Measurements from ENCODE around the gene HRH3.
A peak's percentile ranks its signal among the peaks of the same experiment; 100 is the strongest.

The HRH3 gene

DNA sequence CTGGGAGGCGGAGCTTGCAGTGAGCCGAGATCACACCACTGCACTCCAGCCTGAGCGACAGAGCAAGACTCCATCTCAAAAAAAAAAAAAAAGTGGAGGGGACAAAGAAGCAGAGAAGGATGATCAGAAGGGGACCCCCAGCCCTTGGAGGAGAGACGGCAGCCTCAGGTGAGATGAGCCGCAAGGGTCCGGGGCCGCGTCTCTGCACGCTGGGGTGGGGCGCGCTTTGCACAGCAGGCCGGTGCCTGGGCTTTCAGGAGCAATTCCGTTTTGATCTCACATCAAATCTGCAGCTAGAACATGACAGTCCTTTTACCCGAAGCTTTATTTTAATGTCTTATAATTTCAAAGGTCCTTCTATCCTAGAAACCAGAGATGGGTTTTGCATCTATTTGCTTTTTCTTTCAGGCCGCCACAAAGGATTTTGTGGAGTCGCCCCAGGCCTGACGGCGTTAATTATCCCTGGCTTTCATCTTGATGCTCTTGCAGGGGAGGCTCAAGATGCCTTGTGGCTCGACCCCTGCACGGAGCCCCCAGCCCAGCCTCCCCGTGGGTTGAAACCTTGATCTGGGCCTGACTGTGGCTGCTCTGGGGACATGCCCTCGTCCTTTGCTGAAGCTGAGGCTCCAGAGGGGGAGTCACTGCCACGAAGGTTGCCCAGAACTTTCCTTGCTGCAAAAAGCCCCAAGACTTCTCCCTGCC is 17.3 kb downstream of the HRH3 start:
- Histone ChIP-seq H3K4me3 (ENCODE audit: low read depth, low read length) (no peak overlapping the region), H3K4me1 (ENCODE audit: control insufficient read depth, insufficient read depth, low read length) (no peaks in the 10 kb centered on the region), H3K9ac (ENCODE audit: low read length) (no peak overlapping the region), H3K9me3 (ENCODE audit: control insufficient read depth, insufficient read depth, low read depth, low read length) (no peaks in the 10 kb centered on the region), H3K36me3 (ENCODE audit: control insufficient read depth, insufficient read depth, low read length) (peaks cover 47% of the 10 kb centered on the region), H3K27ac (ENCODE audit: low read depth, low read length) (no peak overlapping the region), H3K27me3 (ENCODE audit: control insufficient read depth, insufficient read depth, low read length) (no peaks in the 10 kb centered on the region)

DNA sequence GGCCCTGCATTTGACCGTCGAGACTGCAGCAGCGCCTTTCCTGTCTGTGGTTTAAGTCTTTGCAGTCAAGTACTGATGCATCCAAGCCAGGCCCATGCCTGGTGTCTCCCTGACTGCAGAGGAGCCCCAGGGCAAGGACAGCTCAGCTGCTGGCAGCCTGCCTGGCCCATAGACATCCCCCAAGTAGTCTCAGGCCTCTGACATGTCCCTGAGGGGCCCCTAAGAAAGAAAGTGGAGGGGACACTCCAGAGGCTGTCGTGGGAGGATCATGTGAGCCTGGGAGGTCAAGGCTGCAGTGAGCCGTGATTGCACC is 18.0 kb downstream of the HRH3 start:
- Histone ChIP-seq H3K36me3 (ENCODE audit: control insufficient read depth, insufficient read depth, low read length) (peaks cover 52% of the 10 kb centered on the region), H3K9me3 (ENCODE audit: control insufficient read depth, insufficient read depth, low read depth, low read length) (no peaks in the 10 kb centered on the region), H3K27me3 (ENCODE audit: control insufficient read depth, insufficient read depth, low read length) (no peaks in the 10 kb centered on the region), H3K4me1 (ENCODE audit: control insufficient read depth, insufficient read depth, low read length) (no peaks in the 10 kb centered on the region), H3K4me3 (ENCODE audit: low read depth, low read length) (no peak overlapping the region), H3K9ac (ENCODE audit: low read length) (no peak overlapping the region), H3K27ac (ENCODE audit: low read depth, low read length) (no peak overlapping the region)

DNA sequence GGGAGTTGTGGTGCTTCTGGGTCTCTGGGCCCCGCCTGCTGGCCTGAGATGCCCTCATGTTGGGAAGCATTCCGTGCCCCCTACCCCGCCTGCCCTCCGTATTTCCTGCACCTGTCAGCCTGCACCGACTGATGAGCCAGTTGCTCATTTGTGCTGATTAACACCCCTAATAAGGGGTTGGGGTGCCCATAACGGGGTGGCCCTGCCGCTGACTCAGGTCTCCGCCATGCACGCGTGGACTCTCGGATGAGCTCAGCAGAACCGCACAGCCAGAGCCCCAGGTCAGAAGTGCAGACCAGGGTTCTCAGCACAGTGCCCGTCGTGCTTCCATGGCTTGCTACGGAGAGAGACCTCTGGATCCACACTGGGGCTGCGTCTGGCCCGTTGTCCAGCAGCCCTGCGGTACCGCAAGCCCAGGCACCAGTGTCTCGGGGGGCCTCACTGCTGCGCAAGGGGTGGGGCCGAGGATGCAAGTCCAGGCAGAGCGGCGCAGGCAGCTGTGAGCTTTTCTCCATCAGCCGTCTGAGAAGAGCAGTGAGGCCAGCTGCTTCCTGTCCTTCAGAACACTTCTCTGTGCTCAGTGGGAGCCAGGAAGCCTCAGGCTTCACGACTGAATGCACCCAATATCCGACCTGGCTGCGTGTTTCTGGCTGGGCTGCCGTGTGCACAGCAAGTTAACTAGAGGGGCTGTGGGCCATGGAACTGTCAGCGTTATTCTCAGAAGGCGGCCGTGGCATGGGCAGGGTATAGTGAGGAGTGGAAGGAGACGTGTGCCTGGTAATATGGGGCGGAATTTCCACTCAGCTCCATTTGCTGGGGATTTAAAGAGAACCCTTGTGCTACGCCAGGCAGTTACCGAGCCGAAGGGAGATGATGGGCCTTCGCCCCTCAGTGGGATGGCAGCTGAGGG is 18.6 kb downstream of the HRH3 start:
- Histone ChIP-seq H3K36me3 (ENCODE audit: control insufficient read depth, insufficient read depth, low read length) (peaks cover 53% of the 10 kb centered on the region), H3K4me3 (ENCODE audit: low read depth, low read length) (no peak overlapping the region), H3K27ac (ENCODE audit: low read depth, low read length) (no peak overlapping the region)

DNA sequence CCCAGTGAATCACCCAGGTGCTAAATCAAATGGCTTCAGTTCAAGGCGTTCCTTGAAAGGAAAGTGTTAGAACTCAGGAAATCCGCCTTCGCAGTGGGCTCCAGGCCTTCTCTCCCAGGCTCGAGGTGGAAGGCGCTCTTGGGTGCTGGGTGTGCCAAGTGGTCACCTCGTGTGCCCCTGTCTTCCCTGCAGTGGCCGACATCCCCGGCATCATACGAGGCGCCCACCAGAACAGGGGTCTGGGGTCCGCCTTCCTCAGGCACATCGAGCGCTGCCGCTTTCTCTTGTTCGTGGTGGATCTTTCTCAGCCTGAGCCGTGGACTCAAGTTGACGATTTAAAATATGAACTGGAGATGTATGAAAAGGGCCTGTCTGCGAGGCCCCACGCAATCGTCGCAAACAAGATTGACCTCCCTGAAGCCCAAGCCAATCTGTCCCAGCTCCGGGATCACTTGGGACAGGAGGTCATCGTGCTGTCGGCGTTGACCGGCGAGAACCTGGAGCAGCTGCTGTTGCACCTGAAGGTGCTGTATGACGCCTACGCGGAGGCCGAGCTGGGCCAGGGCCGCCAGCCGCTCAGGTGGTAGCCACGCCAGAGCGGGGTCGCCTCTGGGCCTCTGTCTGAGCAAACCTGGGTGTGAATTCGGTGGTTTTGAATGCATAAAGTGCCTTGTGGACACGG is 19.4 kb downstream of the HRH3 start:
- Histone ChIP-seq H3K36me3 (ENCODE audit: control insufficient read depth, insufficient read depth, low read length) (peaks cover 61% of the 10 kb centered on the region), H3K27me3 (ENCODE audit: control insufficient read depth, insufficient read depth, low read length) (no peaks in the 10 kb centered on the region)

More for the DNA sequence above, 18.6 kb downstream of the HRH3 start:
- Histone ChIP-seq H3K27me3 (ENCODE audit: control insufficient read depth, insufficient read depth, low read length) (no peaks in the 10 kb centered on the region), H3K4me1 (ENCODE audit: control insufficient read depth, insufficient read depth, low read length) (no peaks in the 10 kb centered on the region), H3K9me3 (ENCODE audit: control insufficient read depth, insufficient read depth, low read depth, low read length) (no peaks in the 10 kb centered on the region), H3K9ac (ENCODE audit: low read length) (peak overlapping the region; percentile 24)

DNA sequence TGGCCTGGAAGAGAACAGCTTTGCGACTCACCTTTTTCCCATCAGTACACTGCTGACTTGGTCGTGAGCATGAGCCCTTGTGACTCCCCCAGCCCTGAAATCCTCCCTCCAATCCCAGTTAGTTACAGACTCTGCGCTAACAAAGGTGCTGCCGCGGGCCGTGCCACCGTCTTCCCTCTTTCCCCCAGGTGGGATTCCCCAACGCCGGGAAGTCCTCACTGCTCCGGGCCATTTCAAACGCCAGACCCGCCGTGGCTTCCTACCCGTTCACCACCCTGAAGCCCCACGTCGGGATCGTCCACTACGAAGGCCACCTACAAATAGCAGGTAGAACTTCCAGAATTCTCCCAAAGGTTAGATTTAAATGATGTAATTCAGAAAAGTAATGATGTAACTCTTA is 21.1 kb downstream of the HRH3 start:
- Histone ChIP-seq H3K9me3 (ENCODE audit: control insufficient read depth, insufficient read depth, low read depth, low read length) (no peaks in the 10 kb centered on the region), H3K9ac (ENCODE audit: low read length) (no peak overlapping the region), H3K27ac (ENCODE audit: low read depth, low read length) (no peak overlapping the region), H3K4me3 (ENCODE audit: low read depth, low read length) (no peak overlapping the region), H3K36me3 (ENCODE audit: control insufficient read depth, insufficient read depth, low read length) (peaks cover 63% of the 10 kb centered on the region), H3K27me3 (ENCODE audit: control insufficient read depth, insufficient read depth, low read length) (no peaks in the 10 kb centered on the region), H3K4me1 (ENCODE audit: control insufficient read depth, insufficient read depth, low read length) (no peaks in the 10 kb centered on the region)

More for the DNA sequence above, 19.4 kb downstream of the HRH3 start:
- Histone ChIP-seq H3K4me3 (ENCODE audit: low read depth, low read length) (no peak overlapping the region), H3K9me3 (ENCODE audit: control insufficient read depth, insufficient read depth, low read depth, low read length) (no peaks in the 10 kb centered on the region), H3K4me1 (ENCODE audit: control insufficient read depth, insufficient read depth, low read length) (no peaks in the 10 kb centered on the region), H3K9ac (ENCODE audit: low read length) (no peak overlapping the region), H3K27ac (ENCODE audit: low read depth, low read length) (no peak overlapping the region)

DNA sequence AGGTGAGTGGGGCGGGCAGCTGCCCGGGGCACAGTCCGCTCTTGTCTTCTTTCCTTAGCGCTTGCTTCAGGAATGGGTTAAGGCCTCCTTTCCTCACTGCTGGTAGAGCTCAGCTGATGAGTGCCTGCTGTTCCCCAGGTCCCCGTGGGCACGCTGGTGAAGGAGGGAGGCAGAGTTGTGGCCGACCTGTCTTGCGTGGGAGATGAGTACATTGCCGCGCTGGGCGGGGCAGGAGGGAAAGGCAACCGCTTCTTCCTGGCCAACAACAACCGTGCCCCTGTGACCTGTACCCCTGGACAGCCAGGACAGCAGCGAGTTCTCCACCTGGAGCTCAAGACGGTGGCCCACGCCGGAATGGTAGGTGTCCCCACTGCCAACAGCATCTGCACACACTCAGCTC is 21.6 kb downstream of the HRH3 start:
- Histone ChIP-seq H3K4me3 (ENCODE audit: low read depth, low read length) (no peak overlapping the region), H3K4me1 (ENCODE audit: control insufficient read depth, insufficient read depth, low read length) (no peaks in the 10 kb centered on the region), H3K9me3 (ENCODE audit: control insufficient read depth, insufficient read depth, low read depth, low read length) (no peaks in the 10 kb centered on the region), H3K9ac (ENCODE audit: low read length) (no peak overlapping the region), H3K27me3 (ENCODE audit: control insufficient read depth, insufficient read depth, low read length) (no peaks in the 10 kb centered on the region), H3K36me3 (ENCODE audit: control insufficient read depth, insufficient read depth, low read length) (peaks cover 66% of the 10 kb centered on the region), H3K27ac (ENCODE audit: low read depth, low read length) (no peak overlapping the region)

DNA sequence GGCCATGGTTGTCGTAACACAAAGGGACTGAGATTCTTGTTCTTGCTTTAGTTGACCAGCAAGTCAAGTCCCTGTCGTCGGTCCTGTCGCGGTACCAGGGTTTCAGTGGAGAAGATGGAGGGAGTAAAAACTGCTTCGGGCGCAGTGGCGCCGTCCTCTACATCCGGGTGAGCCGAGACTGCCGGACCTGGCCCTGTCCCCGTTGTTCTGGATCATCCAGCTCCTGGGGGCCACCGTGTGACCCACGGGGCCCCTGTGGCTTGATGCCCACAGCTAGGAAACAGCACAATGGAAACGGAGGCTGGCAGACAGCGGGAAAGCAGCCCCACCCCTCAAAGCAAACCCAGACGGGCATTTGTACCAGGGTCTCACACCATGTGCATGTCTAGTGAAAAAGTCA is 22.3 kb downstream of the HRH3 start:
- Histone ChIP-seq H3K9ac (ENCODE audit: low read length) (no peak overlapping the region), H3K9me3 (ENCODE audit: control insufficient read depth, insufficient read depth, low read depth, low read length) (no peaks in the 10 kb centered on the region), H3K27ac (ENCODE audit: low read depth, low read length) (no peak overlapping the region), H3K36me3 (ENCODE audit: control insufficient read depth, insufficient read depth, low read length) (peaks cover 66% of the 10 kb centered on the region), H3K27me3 (ENCODE audit: control insufficient read depth, insufficient read depth, low read length) (no peaks in the 10 kb centered on the region), H3K4me1 (ENCODE audit: control insufficient read depth, insufficient read depth, low read length) (no peaks in the 10 kb centered on the region), H3K4me3 (ENCODE audit: low read depth, low read length) (no peak overlapping the region)

DNA sequence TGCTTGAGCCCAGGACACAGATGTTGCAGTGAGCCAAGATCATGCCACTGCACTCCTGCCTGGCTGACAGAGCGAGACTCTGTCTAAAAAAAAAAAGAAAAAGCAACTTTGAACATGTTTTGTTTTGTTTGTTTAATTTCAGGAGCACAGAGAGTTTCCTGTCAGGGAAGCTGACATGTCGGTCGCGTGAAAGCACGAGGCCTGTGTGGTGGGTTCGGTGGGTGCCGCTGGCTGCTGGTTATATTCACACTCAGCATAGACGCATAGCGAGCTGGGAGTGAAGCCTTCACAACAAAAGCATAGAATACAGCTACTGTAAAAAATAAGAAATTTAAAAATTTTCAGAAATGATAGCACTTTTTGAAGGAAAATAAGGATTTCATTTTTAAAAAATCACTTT is 22.8 kb downstream of the HRH3 start:
- H3K9me3 ChIP-seq (ENCODE audit: control insufficient read depth, insufficient read depth, low read depth, low read length): no peaks in the 10 kb centered on the region
- no peak overlapping the region for H3K4me3 ChIP-seq (ENCODE audit: low read depth, low read length)
- H3K27me3 ChIP-seq (ENCODE audit: control insufficient read depth, insufficient read depth, low read length): no peaks in the 10 kb centered on the region
- H3K27ac ChIP-seq (ENCODE audit: low read depth, low read length): no peak overlapping the region
- H3K36me3 ChIP-seq (ENCODE audit: control insufficient read depth, insufficient read depth, low read length): peaks cover 64% of the 10 kb centered on the region
- no peaks in the 10 kb centered on the region for H3K4me1 ChIP-seq (ENCODE audit: control insufficient read depth, insufficient read depth, low read length)
- H3K9ac ChIP-seq (ENCODE audit: low read length): no peak overlapping the region

DNA sequence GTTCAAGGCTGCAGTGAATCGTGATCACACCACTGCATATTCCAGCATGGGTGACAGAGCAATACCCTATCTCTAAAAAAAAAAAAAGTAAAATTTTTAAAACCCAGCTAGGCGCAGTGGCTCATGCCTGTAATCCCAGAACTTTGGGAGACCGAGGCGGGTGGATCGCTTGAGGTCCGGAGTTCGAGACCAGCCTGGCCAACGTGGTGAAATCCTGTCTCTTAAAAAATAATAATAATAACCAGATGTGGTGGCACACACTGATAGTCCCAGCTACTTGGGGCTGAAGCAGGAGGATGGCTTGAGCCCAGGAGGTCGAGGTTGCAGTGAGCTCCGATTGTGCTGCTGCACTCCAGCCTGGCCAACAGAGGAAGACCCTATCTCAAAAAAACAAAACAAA is 23.8 kb downstream of the HRH3 start:
- Histone ChIP-seq H3K4me3 (ENCODE audit: low read depth, low read length) (no peak overlapping the region), H3K9ac (ENCODE audit: low read length) (no peak overlapping the region), H3K9me3 (ENCODE audit: control insufficient read depth, insufficient read depth, low read depth, low read length) (no peaks in the 10 kb centered on the region), H3K27ac (ENCODE audit: low read depth, low read length) (no peak overlapping the region), H3K4me1 (ENCODE audit: control insufficient read depth, insufficient read depth, low read length) (no peaks in the 10 kb centered on the region), H3K27me3 (ENCODE audit: control insufficient read depth, insufficient read depth, low read length) (no peaks in the 10 kb centered on the region), H3K36me3 (ENCODE audit: control insufficient read depth, insufficient read depth, low read length) (peaks cover 55% of the 10 kb centered on the region)

DNA sequence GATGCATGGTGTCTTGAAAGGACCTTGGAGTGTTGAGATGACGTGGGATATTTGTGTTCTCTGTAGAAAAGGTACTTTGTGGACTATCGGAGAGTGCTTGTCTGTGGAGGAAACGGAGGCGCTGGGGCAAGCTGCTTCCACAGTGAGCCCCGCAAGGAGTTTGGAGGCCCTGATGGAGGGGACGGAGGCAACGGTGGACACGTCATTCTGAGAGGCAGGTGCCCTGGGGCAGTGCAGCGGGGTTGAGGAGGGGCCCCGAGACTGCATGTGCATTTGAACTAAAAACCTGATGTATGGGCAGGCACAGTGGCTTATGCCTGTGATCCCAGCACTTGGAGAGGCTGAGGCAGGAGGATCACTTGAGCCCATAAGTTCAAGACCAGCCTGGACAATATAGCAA is 24.3 kb downstream of the HRH3 start:
- Histone ChIP-seq H3K4me1 (ENCODE audit: control insufficient read depth, insufficient read depth, low read length) (no peaks in the 10 kb centered on the region), H3K36me3 (ENCODE audit: control insufficient read depth, insufficient read depth, low read length) (peaks cover 50% of the 10 kb centered on the region), H3K27me3 (ENCODE audit: control insufficient read depth, insufficient read depth, low read length) (no peaks in the 10 kb centered on the region), H3K9me3 (ENCODE audit: control insufficient read depth, insufficient read depth, low read depth, low read length) (no peaks in the 10 kb centered on the region), H3K4me3 (ENCODE audit: low read depth, low read length) (no peak overlapping the region), H3K9ac (ENCODE audit: low read length) (no peak overlapping the region), H3K27ac (ENCODE audit: low read depth, low read length) (no peak overlapping the region)

DNA sequence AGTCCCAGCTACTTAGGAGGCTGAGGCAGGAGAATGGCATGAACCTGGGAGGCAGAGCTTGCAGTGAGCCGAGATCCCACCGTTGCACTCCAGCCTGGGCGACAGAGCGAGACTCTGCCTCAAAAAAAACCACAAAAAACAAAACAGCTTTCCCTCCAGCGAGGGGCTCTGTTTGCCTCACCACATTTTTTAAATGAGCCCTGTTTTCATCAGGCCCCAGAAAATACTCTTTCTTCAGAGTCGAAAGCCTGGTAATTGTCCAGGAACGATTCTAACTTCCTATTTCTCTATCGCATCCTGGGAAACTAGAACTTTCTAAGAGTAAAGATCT is 25.0 kb downstream of the HRH3 start:
- Histone ChIP-seq H3K27ac (ENCODE audit: low read depth, low read length) (no peak overlapping the region), H3K9me3 (ENCODE audit: control insufficient read depth, insufficient read depth, low read depth, low read length) (no peaks in the 10 kb centered on the region), H3K27me3 (ENCODE audit: control insufficient read depth, insufficient read depth, low read length) (no peaks in the 10 kb centered on the region), H3K4me1 (ENCODE audit: control insufficient read depth, insufficient read depth, low read length) (no peaks in the 10 kb centered on the region), H3K4me3 (ENCODE audit: low read depth, low read length) (no peak overlapping the region), H3K36me3 (ENCODE audit: control insufficient read depth, insufficient read depth, low read length) (peaks cover 43% of the 10 kb centered on the region), H3K9ac (ENCODE audit: low read length) (no peak overlapping the region)

Data from HUES6 (cell line).